BE2C (cell line): ENCODE data around the gene GABARAPL1.

Source experiments
- DNase-seq: peaks from one replicate; pipeline ENCODE4 v3.0.0-alpha.2; 2020
- H3K27me3 ChIP-seq: fragments of 250-450 bp; sonication (Bioruptor Pico); 2 replicates; pipeline ENCODE4 v1.5.1; 2020; ENCODE audit warnings: mild to moderate bottlenecking
- H3K36me3 ChIP-seq: fragments of 250-450 bp; sonication (Bioruptor Pico); 2 replicates; pipeline ENCODE4 v1.5.1; 2020; ENCODE audit warnings: mild to moderate bottlenecking
- H3K4me1 ChIP-seq: fragments of 250-450 bp; sonication (Bioruptor Pico); 2 replicates; pipeline ENCODE4 v1.5.1; 2020
- H3K4me3 ChIP-seq: 2 replicates; pipeline ENCODE4 v1.5.1; 2011; ENCODE audit warnings: low read depth, low read length
- H3K9me3 ChIP-seq: fragments of 250-450 bp; sonication (Bioruptor Pico); 2 replicates; pipeline ENCODE4 v1.5.1; 2020
- CTCF ChIP-seq: IDR thresholded peaks from 2 replicates; pipeline ENCODE4 v1.5.1; 2012; ENCODE audit warnings: mild to moderate bottlenecking, low read depth, low read length

GABARAPL1 gene

GRCh38 chr12:10235761-10236631 is 23.3 kb downstream of the GABARAPL1 start:
- Histone ChIP-seq H3K4me1 (no peaks in the 10 kb centered on the region), H3K36me3 (no peaks in the 10 kb centered on the region), H3K4me3 (no peak overlapping the region), H3K27me3 (no peaks in the 10 kb centered on the region; the same call in 1 of the 2 replicates), H3K9me3 (no peaks in the 10 kb centered on the region)
- DNase-seq, result peak; percentile 18
- TF ChIP-seq CTCF, result peak; percentile 87

GRCh38 chr12:10236720-10237119 is 24.0 kb downstream of the GABARAPL1 start:
- TF ChIP-seq CTCF, result no peak
- H3K9me3 ChIP-seq, result no peaks in the 10 kb centered on the region
- H3K4me3 ChIP-seq, result no peak overlapping the region
- H3K36me3 ChIP-seq, result no peaks in the 10 kb centered on the region
- H3K27me3 ChIP-seq, result no peaks in the 10 kb centered on the region; the same call in 1 of the 2 replicates
- no peak for DNase-seq
- no peaks in the 10 kb centered on the region for H3K4me1 ChIP-seq

GRCh38 chr12:10238526-10238925 is 25.8 kb downstream of the GABARAPL1 start:
- TF ChIP-seq CTCF, result no peak
- no peaks in the 10 kb centered on the region for H3K36me3 ChIP-seq
- H3K4me3 ChIP-seq, result no peak overlapping the region
- DNase-seq, result no peak
- no peaks in the 10 kb centered on the region; the same call in 1 of the 2 replicates for H3K27me3 ChIP-seq
- no peaks in the 10 kb centered on the region for H3K4me1 ChIP-seq
- H3K9me3 ChIP-seq, result no peaks in the 10 kb centered on the region

- Histone ChIP-seq H3K9me3 (no peaks in the 10 kb centered on the region), H3K4me3 (no peak overlapping the region), H3K4me1 (no peaks in the 10 kb centered on the region), H3K36me3 (no peaks in the 10 kb centered on the region), H3K27me3 (no peaks in the 10 kb centered on the region; the same call in none of the 2 replicates)
- no peak for DNase-seq
- no peak for TF ChIP-seq CTCF
Observed at GRCh38 chr12:10241290-10241689, 28.6 kb downstream of the GABARAPL1 start.

- H3K27me3 ChIP-seq, result no peaks in the 10 kb centered on the region; the same call in none of the 2 replicates
- no peak for TF ChIP-seq CTCF
- no peaks in the 10 kb centered on the region for H3K9me3 ChIP-seq
- no peak for DNase-seq
- H3K36me3 ChIP-seq, result no peaks in the 10 kb centered on the region
- H3K4me3 ChIP-seq, result no peak overlapping the region
- no peaks in the 10 kb centered on the region for H3K4me1 ChIP-seq
Observed at GRCh38 chr12:10241727-10242126, 29.1 kb downstream of the GABARAPL1 start.

- no peak overlapping the region for H3K4me3 ChIP-seq
- no peaks in the 10 kb centered on the region for H3K36me3 ChIP-seq
- no peaks in the 10 kb centered on the region; the same call in none of the 2 replicates for H3K27me3 ChIP-seq
Observed at GRCh38 chr12:10242539-10242938, 29.9 kb downstream of the GABARAPL1 start.

More at GRCh38 chr12:10242539-10242938, 29.9 kb downstream of the GABARAPL1 start:
- no peak for DNase-seq
- TF ChIP-seq CTCF, result no peak
- Histone ChIP-seq H3K4me1 (no peaks in the 10 kb centered on the region), H3K9me3 (no peaks in the 10 kb centered on the region)
